H1 (cell line): ENCODE results near the gene APPL2. TPM values are rescaled to one million over a fixed set of nuclear protein-coding genes. Genes with fewer than 3 reads are reported as not detected.

Source experiments
- CTCF ChIA-PET: fragments of 300-600 bp; sonication (Branson Sonifier 250); formaldehyde crosslinking; loops from one replicate; lab custom pipeline; 2021; ENCODE audit not compliant: partially characterized antibody; lab: Charles Lee
- POLR2A ChIA-PET: fragments of 300-600 bp; sonication (Branson Sonifier 250); formaldehyde crosslinking; loops from one replicate; lab custom pipeline; 2021; ENCODE audit warnings: inconsistent platforms; ENCODE audit not compliant: partially characterized antibody; lab: Charles Lee
- DNase-seq, 2 experiments: peaks; one replicate each; pipeline versions ENCODE4 v3.0.0 to v3.0.0-alpha.2; 2010 to 2022; ENCODE audit warnings: low spot score in 2 of 2, low read depth in 1 of 2, mixed read lengths in 1 of 2
- FAIRE-seq: peaks from 2 replicates; lab custom pipeline; 2011; peaks lifted over from hg19 to GRCh38; lab: Jason Lieb, UNC
- H2AFZ ChIP-seq: 2 replicates; pipeline ENCODE4 v1.8.1; 2012; ENCODE audit warnings: low read length, inconsistent platforms
- H2AK5ac ChIP-seq: 2 replicates; pipeline ENCODE4 v1.6.1; 2013; ENCODE audit warnings: low read depth, low read length
- H2BK120ac ChIP-seq: replicated peaks from 2 replicates; pipeline ENCODE3; 2013; ENCODE audit warnings: low read depth, low read length, inconsistent platforms
- H2BK12ac ChIP-seq: 2 replicates; pipeline ENCODE4 v1.6.1; 2013; ENCODE audit warnings: low read depth, low read length
- H2BK15ac ChIP-seq: 2 replicates; pipeline ENCODE4 v1.6.1; 2013; ENCODE audit warnings: low read length
- H2BK20ac ChIP-seq: 2 replicates; pipeline ENCODE4 v1.6.1; 2013; ENCODE audit warnings: low read length
- H2BK5ac ChIP-seq: 2 replicates; pipeline ENCODE4 v1.6.1; 2013; ENCODE audit warnings: low read depth, low read length
- H3K14ac ChIP-seq: 2 replicates; pipeline ENCODE4 v1.6.1; 2013; ENCODE audit warnings: inconsistent platforms; ENCODE audit not compliant: insufficient read length
- H3K18ac ChIP-seq: 2 replicates; pipeline ENCODE4 v1.6.1; 2013; ENCODE audit warnings: low read length; ENCODE audit errors: extremely low read depth
- H3K23ac ChIP-seq: 2 replicates; pipeline ENCODE4 v1.6.1; 2013; ENCODE audit warnings: inconsistent platforms; ENCODE audit not compliant: insufficient read length
- H3K23me2 ChIP-seq: 2 replicates; pipeline ENCODE4 v1.6.1; 2013; ENCODE audit warnings: low read depth, low read length
- H3K27ac ChIP-seq: 2 replicates; pipeline ENCODE4 v1.6.1; 2011; ENCODE audit warnings: low read depth, low read length, inconsistent platforms
- H3K27me3 ChIP-seq, 4 experiments: replicated peaks in 1 of 4; 1 replicate in 1 of 4; 2 replicates in 3 of 4; pipeline versions ENCODE4 v1.6.1 to v1.8.1; 2011 to 2013; ENCODE audit warnings: low read length in 3 of 4, mild to moderate bottlenecking in 3 of 4, inconsistent platforms in 2 of 4, mixed read lengths in 2 of 4, moderate library complexity in 1 of 4; ENCODE audit not compliant: control insufficient read depth in 3 of 4, insufficient read depth in 3 of 4; ENCODE audit errors: extremely low read depth in 1 of 4
- H3K36me3 ChIP-seq, 4 experiments: 2 replicates each; pipeline versions ENCODE4 v1.6.1 to v1.8.1; 2011 to 2013; ENCODE audit warnings: mild to moderate bottlenecking in 4 of 4, low read length in 3 of 4, moderate library complexity in 2 of 4, control low read depth in 1 of 4, inconsistent platforms in 1 of 4; ENCODE audit not compliant: insufficient read depth in 4 of 4, control insufficient read depth in 2 of 4
- H3K4ac ChIP-seq: replicated peaks from 2 replicates; pipeline ENCODE3; 2013; ENCODE audit warnings: low read length, low read depth, mixed read lengths, inconsistent platforms; ENCODE audit not compliant: insufficient read length
- H3K4me1 ChIP-seq, 4 experiments: replicated peaks in 1 of 4; 1 replicate in 1 of 4; 2 replicates in 3 of 4; pipeline versions ENCODE4 v1.6.1 to v1.8.1; 2011 to 2013; ENCODE audit warnings: low read length in 3 of 4, inconsistent platforms in 2 of 4, mixed read lengths in 1 of 4; ENCODE audit not compliant: insufficient read depth in 4 of 4, control insufficient read depth in 3 of 4
- H3K4me2 ChIP-seq, 2 experiments: 2 replicates each; pipeline versions ENCODE4 v1.6.1 to v1.8.1; 2011 to 2013; ENCODE audit warnings: low read depth in 2 of 2, low read length in 2 of 2, control low read depth in 1 of 2, inconsistent platforms in 1 of 2, mild to moderate bottlenecking in 1 of 2; ENCODE audit not compliant: insufficient read depth in 1 of 2
- H3K4me3 ChIP-seq, 4 experiments: fragments of 200-600, 300-600 bp in 1 of 4; sonication (generic), shearing (Covaris generic), sonication (Bioruptor Twin) in 1 of 4; 2 replicates each; pipeline versions ENCODE4 v1.5.1 to v1.8.1; 2011 to 2016; ENCODE audit warnings: low read length in 4 of 4, low read depth in 3 of 4, control low read depth in 2 of 4, inconsistent platforms in 2 of 4, mild to moderate bottlenecking in 2 of 4, mixed read lengths in 1 of 4, moderate library complexity in 1 of 4; ENCODE audit not compliant: insufficient read depth in 2 of 4; ENCODE audit errors: extremely low read depth in 1 of 4
- H3K56ac ChIP-seq: replicated peaks from 2 replicates; pipeline ENCODE3; 2013; ENCODE audit warnings: low read depth, mild to moderate bottlenecking, mixed read lengths, low read length, inconsistent platforms; ENCODE audit not compliant: insufficient read length
- H3K79me1 ChIP-seq: 2 replicates; pipeline ENCODE4 v1.6.1; 2013; ENCODE audit warnings: low read depth, low read length, control low read depth
- H3K79me2 ChIP-seq, 2 experiments: 2 replicates each; pipeline versions ENCODE4 v1.6.1 to v1.8.1; 2012 to 2013; ENCODE audit warnings: low read length in 2 of 2, mild to moderate bottlenecking in 2 of 2, inconsistent platforms in 1 of 2; ENCODE audit not compliant: insufficient read depth in 2 of 2, control insufficient read depth in 1 of 2
- H3K9ac ChIP-seq, 4 experiments: replicated peaks in 1 of 4; 1 replicate in 1 of 4; 2 replicates in 3 of 4; pipeline versions ENCODE4 v1.6.1 to v1.8.1; 2011 to 2013; ENCODE audit warnings: low read depth in 3 of 4, low read length in 3 of 4, control low read depth in 2 of 4, mild to moderate bottlenecking in 2 of 4, moderate library complexity in 2 of 4, inconsistent platforms in 1 of 4; ENCODE audit errors: extremely low read depth in 1 of 4
- H3K9me3 ChIP-seq, 2 experiments: 2 replicates each; pipeline versions ENCODE4 v1.6.1 to v1.8.1; 2012 to 2013; ENCODE audit warnings: mild to moderate bottlenecking in 2 of 2, moderate library complexity in 2 of 2, control low read depth in 1 of 2, inconsistent platforms in 1 of 2, low read depth in 1 of 2, low read length in 1 of 2, mixed read lengths in 1 of 2; ENCODE audit not compliant: insufficient read depth in 2 of 2
- H4K20me1 ChIP-seq, 2 experiments: replicated peaks in 1 of 2; 2 replicates each; pipeline versions ENCODE3 to v1.8.1; 2011 to 2013; ENCODE audit warnings: inconsistent platforms in 2 of 2, low read length in 2 of 2, mild to moderate bottlenecking in 1 of 2; ENCODE audit not compliant: insufficient read depth in 2 of 2, control insufficient read depth in 1 of 2
- H4K5ac ChIP-seq: 2 replicates; pipeline ENCODE4 v1.6.1; 2013; ENCODE audit warnings: low read length, low read depth, mixed read lengths, inconsistent platforms; ENCODE audit not compliant: insufficient read length
- H4K8ac ChIP-seq: 2 replicates; pipeline ENCODE4 v1.8.0; 2013; ENCODE audit warnings: mild to moderate bottlenecking, moderate library complexity, low read length, inconsistent platforms; ENCODE audit not compliant: insufficient read depth; ENCODE audit errors: extremely low read depth
- H4K91ac ChIP-seq: replicated peaks from 2 replicates; pipeline ENCODE3; 2013; ENCODE audit warnings: low read length, mixed read lengths, inconsistent platforms; ENCODE audit not compliant: insufficient read length
- WGBS, 2 experiments: shearing (Covaris generic) in 1 of 2; methylation state at CpG; one replicate each; pipeline versions ENCODE4 v1.1.6 to v1.1.7; 2013 to 2015; ENCODE audit warnings: low lambda C conversion rate in 2 of 2, mixed read lengths in 2 of 2, inconsistent platforms in 1 of 2, low coverage in 1 of 2, missing lambda C conversion rate in 1 of 2; ENCODE audit not compliant: insufficient replicate concordance in 2 of 2, insufficient coverage in 1 of 2, insufficient read length in 1 of 2; ENCODE audit errors: extremely low coverage in 1 of 2, missing lambda C conversion rate in 1 of 2; 5-methylcytosine and 5-hydroxymethylcytosine counted together
- polyA plus RNA-seq, 7 experiments: library from polyadenylated mRNA; depleted of rRNA in 3 of 7; stranded (reverse) in 5 of 7; unstranded in 2 of 7; fragments of >200 nt in 5 of 7; fragments of 200-250 nt in 2 of 7; gene quantifications; 1 replicate in 5 of 7; 2 replicates in 1 of 7; 4 replicates in 1 of 7; pipeline versions ENCODE4 v1.2.1 to v1.2.3, GENCODE V29; 2011 to 2013; ENCODE audit warnings: missing spikeins in 2 of 7, mixed read lengths in 2 of 7
- total RNA-seq: library from RNA; stranded (reverse); fragmentation: NEBNext Ultra II Directional; extraction: Animal tissue kit (Norgen Biotek cat#: 25700); gene quantifications from 2 replicates; pipeline ENCODE4 v1.2.1, GENCODE V29; 2021
- TF ChIP-seq, protein P1 (sequence below): IDR thresholded peaks from 2 replicates; pipeline ENCODE4 v1.6.1; 2011; ENCODE audit warnings: low read depth, mild to moderate bottlenecking, low read length; ENCODE audit not compliant: insufficient read depth

APPL2 gene
- total and polyA plus RNA-seq, 2 of the 8 experiments (the other 6 are each of a cell fraction or from before 2014, with no cell fraction given) = 8.9 to 22.9 TPM

GRCh38 chr12:105267711-105268110, 31.7 kb upstream of the APPL2 start:
- H2BK5ac ChIP-seq = no peak overlapping the region
- no peaks in the 10 kb centered on the region; a peak in 1 of 7 replicates for H3K27me3 ChIP-seq
- H3K4me3 ChIP-seq = no peak overlapping the region
- no peaks in the 10 kb centered on the region for H3K23me2 ChIP-seq
- H2BK12ac ChIP-seq = no peak overlapping the region
- H3K9me3 ChIP-seq = no peaks in the 10 kb centered on the region
- no peak overlapping the region for H4K5ac ChIP-seq
- FAIRE-seq (no peak), DNase-seq (no peak)
- no peaks in the 10 kb centered on the region for H3K79me1 ChIP-seq
- H3K36me3 ChIP-seq = no peaks in the 10 kb centered on the region
- no peak overlapping the region for H3K9ac ChIP-seq
- H3K27ac ChIP-seq = no peak overlapping the region
- no peaks in the 10 kb centered on the region for H3K4me1 ChIP-seq
- H2BK15ac ChIP-seq = no peak overlapping the region
- no peak overlapping the region for H3K4me2 ChIP-seq
- no peak overlapping the region for H4K91ac ChIP-seq
- H2AFZ ChIP-seq = no peak overlapping the region; the same call in 1 of the 2 replicates
- no peak overlapping the region for H3K4ac ChIP-seq
- CTCF ChIA-PET = interaction anchor here (0.7 to 1.9 kb wide), 4 partner anchors 8 to 104 kb away, joined by 3 to 7 read pairs (median 4); no protein-coding TSS in a partner anchor
- TF ChIP-seq, protein P1, sequence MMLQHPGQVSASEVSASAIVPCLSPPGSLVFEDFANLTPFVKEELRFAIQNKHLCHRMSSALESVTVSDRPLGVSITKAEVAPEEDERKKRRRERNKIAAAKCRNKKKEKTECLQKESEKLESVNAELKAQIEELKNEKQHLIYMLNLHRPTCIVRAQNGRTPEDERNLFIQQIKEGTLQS = no peak
- H4K20me1 ChIP-seq = no peaks in the 10 kb centered on the region
- POLR2A ChIA-PET = interaction anchor here (1.7 kb wide), 1 partner anchor 32 kb away, joined by 6 read pairs; the partner anchor contains the start of gene APPL2
- no peak overlapping the region for H2AK5ac ChIP-seq
- H3K56ac ChIP-seq = no peak overlapping the region
- H2BK120ac ChIP-seq = no peak overlapping the region
- H2BK20ac ChIP-seq = no peak overlapping the region
- H3K79me2 ChIP-seq = no peaks in the 10 kb centered on the region
- no peak overlapping the region for H3K14ac ChIP-seq
- H4K8ac ChIP-seq = no peak overlapping the region
- 94% methylated on average over 4 of the region's 4 CpGs; no CpG with 5 or more reads in 1 of the 2 experiments for WGBS, 2 experiments
- H3K18ac ChIP-seq = no peak overlapping the region
- H3K23ac ChIP-seq = no peak overlapping the region
